GM19395 (cell line): Measurements from ENCODE around the gene C5orf22.
"Not testable (repeated sequence)": the region's sequence is repeated elsewhere in the genome, so short reads cannot be mapped to it uniquely, and the experiment has no call there.

Experiments used
- ATAC-seq: cut with Tn5 transposase; IDR thresholded peaks from one replicate; pipeline ENCODE4 v1.9.1; 2021; ENCODE audit warnings: mild to moderate bottlenecking, moderate library complexity; ENCODE audit not compliant: unreplicated experiment

Gene C5orf22

DNA sequence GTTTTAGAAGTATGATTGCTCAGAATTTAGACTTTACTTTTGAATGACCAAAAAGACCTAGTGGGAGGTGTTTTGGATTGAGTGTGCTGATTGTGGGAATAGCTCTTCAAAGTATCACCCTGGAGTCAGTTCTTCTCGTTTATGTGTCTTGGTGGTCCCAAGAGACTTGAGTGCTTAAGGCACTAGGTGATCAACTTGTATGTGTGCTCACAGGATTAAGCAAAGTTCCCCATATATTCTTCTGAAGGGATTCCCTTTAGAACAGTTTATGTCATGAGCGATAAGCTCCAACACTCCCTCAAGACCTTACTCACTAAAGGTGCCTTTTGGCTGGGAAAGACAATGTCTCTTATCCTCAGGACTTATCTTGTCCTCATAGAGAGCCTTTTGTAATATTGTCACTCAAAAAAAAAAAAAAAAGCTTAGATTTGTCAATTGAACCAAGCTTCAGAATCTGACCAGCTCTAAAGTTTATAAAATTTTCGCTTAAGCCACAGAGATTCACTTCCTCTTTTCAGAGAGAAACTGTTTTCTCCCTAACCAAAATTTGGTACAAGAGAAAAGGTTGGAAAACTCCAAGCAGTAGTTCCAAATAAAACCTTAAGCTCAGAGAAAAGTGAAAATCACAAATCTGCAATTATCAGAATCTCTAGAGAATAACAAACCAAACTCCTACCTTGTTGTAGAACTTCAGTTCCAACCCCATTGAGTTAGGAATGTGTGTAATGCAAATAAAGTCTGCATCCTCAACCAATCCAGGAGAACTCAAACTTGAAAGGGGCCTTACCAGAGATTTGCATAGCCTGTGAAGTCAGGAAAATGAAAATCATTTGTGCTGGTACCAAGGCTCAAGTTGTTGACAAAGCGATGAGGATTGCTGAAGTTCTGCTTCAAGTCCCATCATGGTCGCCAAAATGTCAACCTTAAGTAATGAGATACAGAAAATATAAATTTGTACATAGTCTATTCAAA lies 66.8 kb downstream of the C5orf22 start:
- ATAC-seq, result no peak

DNA sequence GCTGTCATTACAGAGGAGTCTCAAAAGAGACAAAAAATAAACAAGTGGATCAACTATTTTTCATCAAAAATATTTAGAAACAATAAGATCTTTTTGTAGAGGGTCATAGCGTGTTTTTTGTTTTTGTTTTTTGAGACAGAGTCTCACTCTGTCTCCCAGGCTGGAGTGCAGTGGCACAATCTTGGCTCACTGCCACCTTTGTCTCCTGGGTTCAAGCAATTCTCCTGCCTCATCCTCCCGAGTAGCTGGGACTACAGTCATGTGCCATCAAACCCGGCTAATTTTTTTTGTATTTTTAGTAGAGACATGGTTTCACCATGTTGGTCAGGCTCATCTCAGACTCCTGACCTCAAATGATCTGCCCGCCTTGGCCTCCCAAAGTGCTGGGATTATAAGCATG lies 70.2 kb downstream of the C5orf22 start:
- ATAC-seq, result not testable (repeated sequence)

GRCh38 chr5:31604240-31604639 lies 72.1 kb downstream of the C5orf22 start:
- ATAC-seq, result no peak

DNA sequence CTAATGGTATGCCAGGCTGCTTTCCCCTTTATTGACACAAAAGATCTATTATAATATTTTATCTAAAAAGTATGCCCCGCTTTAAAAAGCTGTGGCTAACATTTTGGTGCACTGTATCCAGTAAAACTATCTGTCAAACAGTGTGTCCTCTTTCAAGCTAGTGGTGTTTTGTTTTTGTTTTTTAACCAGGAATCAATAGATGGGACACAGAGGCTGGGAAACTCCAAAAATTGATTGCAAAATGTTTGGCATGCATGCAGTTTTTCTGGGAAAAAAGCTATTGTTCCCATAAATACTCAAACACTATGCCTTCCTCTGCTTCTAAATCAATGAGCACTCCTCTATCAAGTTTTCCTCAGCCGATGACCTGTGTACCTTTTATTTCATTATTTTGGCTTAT lies 72.5 kb downstream of the C5orf22 start:
- ATAC-seq, result no peak
